Stimulated activated CD8-positive, alpha-beta memory T cell treated with anti-CD3 and anti-CD28 coated beads, Interleukin-15, amount 100 ng/mL, for 24 hours (primary cell): ENCODE data around the gene UMAD1.

Source experiments
- DNase-seq: peaks from one replicate; pipeline ENCODE4 v3.0.0-alpha.2; 2020; ENCODE audit warnings: low read depth

The UMAD1 gene

GRCh38 chr7:7764520-7765396 lies 124.2 kb downstream of the UMAD1 start:
- DNase-seq = no peak

DNA sequence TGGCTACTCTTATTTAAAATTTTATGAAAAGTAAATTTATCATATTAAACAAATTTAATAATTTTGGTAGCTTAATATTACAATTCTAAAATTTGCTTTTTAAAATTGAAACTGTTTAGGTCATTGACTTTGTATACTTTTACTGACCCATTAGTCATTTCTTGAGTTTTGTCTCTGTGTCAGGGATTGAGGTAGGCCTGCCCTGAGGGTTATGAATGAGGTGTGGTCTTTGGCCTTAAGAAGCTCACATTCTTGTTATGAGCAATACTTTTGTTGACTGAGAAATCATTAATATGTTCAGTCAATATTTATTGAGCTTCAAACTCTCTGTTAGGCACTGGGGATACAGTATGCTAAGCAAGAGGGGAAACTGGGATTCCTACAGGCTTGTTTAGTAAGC lies 124.9 kb downstream of the UMAD1 start:
- DNase-seq = no peak

DNA sequence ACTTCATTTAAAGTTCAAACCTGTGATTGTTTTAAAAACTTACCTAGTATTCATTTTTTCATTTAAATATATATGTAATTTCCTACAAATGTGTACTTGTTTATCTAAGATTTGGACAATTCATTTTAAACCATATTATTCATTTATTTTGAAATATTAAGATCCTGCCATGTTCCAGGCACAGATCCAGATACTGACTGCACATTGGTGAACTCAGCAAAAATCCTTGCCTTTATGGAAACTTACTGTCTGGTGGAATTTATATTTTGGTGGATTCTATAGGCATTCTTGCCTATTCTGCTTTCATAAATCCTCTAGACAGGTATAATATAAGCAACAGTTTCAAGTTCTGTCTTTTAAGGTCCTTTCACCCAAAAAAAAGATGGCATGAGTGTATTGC lies 126.1 kb downstream of the UMAD1 start:
- no peak for DNase-seq

- no peak for DNase-seq
Measured at GRCh38 chr7:7768977-7769709, 128.6 kb downstream of the UMAD1 start.

GRCh38 chr7:7769710-7770627 lies 129.4 kb downstream of the UMAD1 start:
- DNase-seq = no peak

DNA sequence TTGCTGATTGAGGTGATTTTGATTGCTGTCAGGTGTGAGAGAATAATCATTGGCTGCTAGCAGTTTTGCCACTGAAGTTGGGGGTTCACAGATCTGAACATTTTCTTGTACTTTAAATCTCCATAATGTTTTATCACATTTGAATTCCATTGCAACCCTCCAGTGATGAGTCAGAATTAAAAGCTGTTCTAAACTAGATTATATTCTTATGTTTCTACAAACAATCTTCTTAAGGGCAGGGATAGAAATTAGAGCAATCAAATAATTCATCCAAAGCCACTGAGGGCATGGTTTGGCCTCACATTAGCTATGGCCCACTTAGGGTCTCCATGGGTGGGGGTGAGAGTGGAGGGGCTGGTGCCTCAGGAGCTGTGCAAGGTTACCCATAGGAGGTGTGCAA lies 130.9 kb downstream of the UMAD1 start:
- no peak for DNase-seq

DNA sequence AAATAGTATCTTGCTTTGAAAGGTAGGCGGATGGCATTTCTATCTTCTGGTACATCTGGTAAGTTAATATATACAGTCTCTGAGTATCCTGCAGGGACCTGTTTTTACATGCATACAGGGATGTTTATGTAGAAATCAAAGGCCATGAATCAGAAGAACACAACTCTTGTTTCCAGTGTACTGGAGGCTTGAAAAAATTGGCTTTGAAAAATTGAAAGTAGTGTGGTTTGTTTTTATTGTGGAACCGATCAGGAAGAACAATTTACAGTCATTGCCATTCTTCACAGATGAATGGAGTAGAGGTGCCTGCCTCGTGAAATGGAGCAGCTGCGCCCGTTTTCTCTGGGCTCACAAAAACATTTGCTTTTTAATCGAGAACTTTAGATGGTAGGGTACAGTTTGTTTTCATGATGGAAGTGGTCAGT lies 131.9 kb downstream of the UMAD1 start:
- no peak for DNase-seq

DNA sequence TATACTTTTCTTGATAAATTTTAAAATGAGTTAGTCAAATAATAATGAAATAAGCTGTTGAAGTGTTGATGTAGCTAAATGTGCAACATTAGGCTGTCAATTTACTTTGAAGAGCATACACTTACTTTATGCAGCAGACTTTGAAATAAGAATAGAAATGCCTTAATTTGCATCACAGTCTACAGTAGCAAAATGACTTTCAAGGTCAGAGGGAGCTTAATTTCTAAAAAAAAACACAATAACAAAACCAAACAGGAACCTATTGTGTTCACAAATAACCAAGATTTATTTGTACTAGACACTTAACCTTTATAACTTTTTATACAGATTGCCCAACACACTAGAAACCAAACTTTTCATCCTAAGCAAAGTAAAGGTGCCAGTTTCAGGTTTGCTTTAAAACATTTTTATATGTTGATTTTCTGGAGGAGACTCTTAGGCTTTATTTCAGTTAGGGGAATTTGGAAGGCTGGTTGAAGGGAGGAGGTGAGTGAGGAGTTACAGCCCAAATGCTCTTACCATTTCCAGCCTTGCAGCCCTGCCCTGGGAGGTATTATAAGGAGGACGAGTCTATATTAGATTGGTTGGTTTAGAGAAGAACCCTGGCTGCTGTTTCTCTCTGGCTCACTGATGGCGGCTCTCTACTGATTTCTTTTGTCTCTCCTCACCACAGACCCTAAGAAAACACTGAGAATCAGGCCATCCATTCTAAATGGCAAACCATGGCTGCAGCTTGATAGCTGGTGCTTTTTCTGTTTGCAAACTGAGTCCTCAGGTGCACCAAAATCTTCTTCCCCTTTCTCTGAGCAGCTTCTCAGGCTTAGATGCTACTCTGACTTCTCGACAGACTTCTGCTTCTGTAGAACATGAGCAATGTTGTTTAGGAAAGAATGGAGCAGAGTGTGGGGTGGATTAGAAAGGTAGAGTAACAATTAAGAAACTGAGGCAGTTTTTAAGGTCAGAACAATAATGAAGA lies 133.1 kb downstream of the UMAD1 start:
- no peak for DNase-seq

GRCh38 chr7:7779888-7780287 lies 139.3 kb downstream of the UMAD1 start:
- DNase-seq = no peak

- DNase-seq = no peak
Measured at GRCh38 chr7:7783001-7783400, 142.4 kb downstream of the UMAD1 start.

GRCh38 chr7:7785344-7785973 lies 144.9 kb downstream of the UMAD1 start:
- DNase-seq = no peak

DNA sequence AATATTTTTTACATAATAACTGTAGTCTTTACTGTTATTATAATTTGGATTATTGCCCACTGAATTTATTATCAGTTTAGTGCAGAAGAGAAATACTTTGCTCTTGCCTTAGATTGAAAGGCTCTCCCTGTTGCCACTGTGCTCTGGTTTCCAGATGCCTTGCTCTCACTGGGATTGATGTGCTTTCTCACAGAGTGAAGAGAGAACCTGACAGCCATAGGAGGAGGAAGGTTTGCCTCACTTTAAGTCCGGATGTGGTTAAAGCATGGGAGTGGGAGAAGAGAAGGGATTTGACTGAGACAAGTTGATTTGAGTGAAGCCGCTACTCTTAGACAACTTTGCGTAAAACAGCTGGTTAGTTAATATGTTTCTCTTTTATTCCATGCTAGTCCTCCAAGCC lies 146.0 kb downstream of the UMAD1 start:
- no peak for DNase-seq

- DNase-seq = no peak
Measured at GRCh38 chr7:7789551-7789988, 149.0 kb downstream of the UMAD1 start.

GRCh38 chr7:7790041-7790741 lies 149.6 kb downstream of the UMAD1 start:
- DNase-seq = no peak

GRCh38 chr7:7791523-7791922 lies 151.0 kb downstream of the UMAD1 start:
- DNase-seq = no peak

- DNase-seq = no peak
Measured at GRCh38 chr7:7792056-7792455, 151.5 kb downstream of the UMAD1 start.

- DNase-seq = no peak
Measured at GRCh38 chr7:7793249-7793648, 152.7 kb downstream of the UMAD1 start.

- no peak for DNase-seq
Measured at GRCh38 chr7:7793921-7794320, 153.4 kb downstream of the UMAD1 start.

DNA sequence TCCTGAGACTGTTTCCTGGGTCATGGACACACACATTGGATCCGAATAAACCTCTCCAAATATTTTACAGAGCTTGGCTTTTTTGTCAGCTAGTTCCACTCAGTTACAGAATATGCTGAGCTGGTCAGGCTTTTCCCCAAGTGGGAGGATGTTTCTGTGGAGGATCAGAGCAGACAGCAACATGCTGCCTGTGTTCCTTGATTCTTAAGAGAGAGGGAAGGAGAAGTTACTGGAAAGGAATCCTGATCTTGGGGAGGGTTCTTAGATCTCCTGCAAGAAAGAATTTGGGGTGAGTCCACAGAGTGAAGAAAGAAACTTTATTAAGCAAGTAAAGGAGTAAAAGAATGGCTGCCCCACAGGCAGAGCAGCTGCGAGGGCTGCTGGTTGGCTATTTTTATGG lies 154.7 kb downstream of the UMAD1 start:
- DNase-seq = no peak

- DNase-seq = no peak
Measured at GRCh38 chr7:7795630-7796121, 155.1 kb downstream of the UMAD1 start.
